Measurements from ENCODE around the gene PTPA. TPM values are rescaled to one million over a fixed set of nuclear protein-coding genes. Genes with fewer than 3 reads are reported as not detected.
A peak's percentile ranks its signal among the peaks of the same experiment; 100 is the strongest.

PTPA gene
- total and polyA plus RNA-seq, 2 donors (not counting 3 experiments of a cell fraction or from before 2014, with no cell fraction given): 97.7 to 121 TPM

- H3K4me2 ChIP-seq (ENCODE audit: insufficient read depth, low read length): no peak overlapping the region
- no peak for TF ChIP-seq CTCF (IDR thresholded peaks at IDR 0.05; ENCODE audit: extremely low read depth in 1 of 2, insufficient read depth in 1 of 2, low read depth in 1 of 2, low read length in 2 of 2)
- no peak for TF ChIP-seq POLR2AphosphoS5 (IDR thresholded peaks at IDR 0.05; ENCODE audit: insufficient read depth, low read depth, low read length)
- TF ChIP-seq JUN (IDR thresholded peaks at IDR 0.05; ENCODE audit: borderline replicate concordance, insufficient read depth, insufficient read length, low read depth): no peak
- no peak for TF ChIP-seq GATA2 (IDR thresholded peaks at IDR 0.05; ENCODE audit: insufficient read depth, insufficient read length, low read depth, low read length)
- TF ChIP-seq MYC (IDR thresholded peaks at IDR 0.05; ENCODE audit: low read depth, low read length): no peak
- TF ChIP-seq POLR2A (IDR thresholded peaks at IDR 0.05; ENCODE audit: low read depth, low read length): no peak
Observed at GRCh38 chr9:129138144-129138462, 26.9 kb downstream of the PTPA start.

More at GRCh38 chr9:129138144-129138462, 26.9 kb downstream of the PTPA start:
- dilution Hi-C loops (cut with MboI; ENCODE audit: extremely low pct_ligation_motif_present, low sequenced_read_pairs) (no loop called here), intact Hi-C loops (cut with micrococcal nuclease) (loop anchor here (2.0 to 5.0 kb wide), 2 partner anchors 431 to 644 kb away; no protein-coding TSS in a partner anchor)
- peaks cover 44% of the 10 kb centered on the region for H3K4me1 ChIP-seq (ENCODE audit: control insufficient read depth, extremely low read depth, insufficient read depth, low read length)
- no TSS peak for BruUV-seq (replicated peaks)
- ChIA-PET POLR2A (interaction anchor here (2.8 kb wide), 1 partner anchor 38 kb away, joined by 39 read pairs; the partner anchor contains the start of gene IER5L), CTCF (interaction anchor here (0.9 to 9.5 kb wide), 18 partner anchors 10 to 646 kb away, joined by 3 to 287 read pairs (median 9); partner anchors contain the start of genes ASB6, C9orf50, IER5L and NTMT1)
- DNase-seq (ENCODE audit: low read depth, low spot score) (no peak), FAIRE-seq (no peak)
- no peak overlapping the region for H3K9ac ChIP-seq (replicated peaks; ENCODE audit: extremely low read depth, insufficient read depth, low read length)
- H3K9me3 ChIP-seq (replicated peaks; ENCODE audit: control insufficient read depth, insufficient read depth, low read length): no peaks in the 10 kb centered on the region
- peaks cover 4% of the 10 kb centered on the region for H3K79me2 ChIP-seq (ENCODE audit: control insufficient read depth, insufficient read depth, low read length)
- H3K27ac ChIP-seq (ENCODE audit: insufficient read depth, low read depth, low read length): peak overlapping the region; percentile 99
- H3K4me3 ChIP-seq (replicated peaks in 1 of 3; ENCODE audit: insufficient read depth in 1 of 3, low read depth in 1 of 3, low read length in 3 of 3): no peak overlapping the region
- no peaks in the 10 kb centered on the region for H3K27me3 ChIP-seq (ENCODE audit: control insufficient read depth in 2 of 2, insufficient read depth in 2 of 2, low read length in 2 of 2)
- H4K20me1 ChIP-seq (replicated peaks; ENCODE audit: control insufficient read depth, extremely low read depth, insufficient read depth, low read length): no peaks in the 10 kb centered on the region
- no peak overlapping the region for H2AFZ ChIP-seq (ENCODE audit: low read depth, low read length)
- no peaks in the 10 kb centered on the region for H3K9me1 ChIP-seq (replicated peaks; ENCODE audit: control insufficient read depth, extremely low read depth, insufficient read depth, low read length)
- peaks cover 6 to 11% of the 10 kb centered on the region in 2 experiments for H3K36me3 ChIP-seq (ENCODE audit: control insufficient read depth in 2 of 2, extremely low read depth in 1 of 2, insufficient read depth in 2 of 2, low read length in 2 of 2)

Measured in endothelial cell of umbilical vein (primary cell).